Endothelial cell of umbilical vein (primary cell): ENCODE measurements around the gene NUDT8. TPM values are rescaled to one million over a fixed set of nuclear protein-coding genes. Genes with fewer than 3 reads are reported as not detected.

Experiments
- BruUV-seq: library from RNA; stranded (reverse); fragments of 400-500 nt; replicated peaks from 2 replicates; lab custom pipeline; 2021; lab: Mats Ljungman, UMichigan
- CTCF ChIA-PET: fragments of 300-600, 350-600 bp; sonication (Branson Sonifier 250); formaldehyde crosslinking; loops from one replicate; lab custom pipeline; 2021; ENCODE audit warnings: antibody characterized with exemption, inconsistent platforms; lab: Charles Lee
- POLR2A ChIA-PET: fragments of 300-600, 350-600 bp; sonication (Branson Sonifier 250); formaldehyde crosslinking; loops from one replicate; lab custom pipeline; 2021; ENCODE audit warnings: antibody characterized with exemption, inconsistent platforms; lab: Charles Lee
- DNase-seq: peaks from one replicate; pipeline ENCODE4 v3.0.0-alpha.2; 2011; ENCODE audit warnings: low read depth, low spot score
- FAIRE-seq: peaks from 2 replicates; lab custom pipeline; 2011; peaks lifted over from hg19 to GRCh38; lab: Jason Lieb, UNC
- H2AFZ ChIP-seq: 2 replicates; pipeline ENCODE4 v1.6.0; 2012; ENCODE audit warnings: low read depth, low read length, control low read depth, inconsistent platforms
- H3K27ac ChIP-seq: 2 replicates; pipeline ENCODE4 v1.5.1; 2011; ENCODE audit warnings: low read depth, mild to moderate bottlenecking, control low read depth, low read length, moderate library complexity; ENCODE audit not compliant: insufficient read depth
- H3K27me3 ChIP-seq, 2 experiments: 2 replicates each; pipeline versions ENCODE4 v1.6.0 to v1.6.1; 2011; ENCODE audit warnings: low read length in 2 of 2, mixed read lengths in 1 of 2; ENCODE audit not compliant: control insufficient read depth in 2 of 2, insufficient read depth in 2 of 2
- H3K36me3 ChIP-seq, 2 experiments: 2 replicates in 1 of 2; 3 replicates in 1 of 2; pipeline ENCODE4 v1.5.1; 2011; ENCODE audit warnings: low read length in 2 of 2, mild to moderate bottlenecking in 1 of 2, moderate library complexity in 1 of 2; ENCODE audit not compliant: control insufficient read depth in 2 of 2, insufficient read depth in 2 of 2; ENCODE audit errors: extremely low read depth in 1 of 2
- H3K4me1 ChIP-seq: 3 replicates; pipeline ENCODE4 v1.5.1; 2011; ENCODE audit warnings: mild to moderate bottlenecking, low read length; ENCODE audit not compliant: control insufficient read depth, insufficient read depth; ENCODE audit errors: extremely low read depth
- H3K4me2 ChIP-seq: 2 replicates; pipeline ENCODE4 v1.6.1; 2011; ENCODE audit warnings: low read length, control low read depth, mixed read lengths; ENCODE audit not compliant: insufficient read depth
- H3K4me3 ChIP-seq, 3 experiments: fragments of 200-600 bp in 1 of 3; sonication (generic), shearing (Covaris generic) in 1 of 3; replicated peaks in 1 of 3; 2 replicates each; pipeline ENCODE4 v1.5.1; 2011 to 2016; ENCODE audit warnings: control low read depth in 3 of 3, low read length in 3 of 3, mild to moderate bottlenecking in 2 of 3, inconsistent platforms in 1 of 3, low read depth in 1 of 3, moderate library complexity in 1 of 3; ENCODE audit not compliant: insufficient read depth in 1 of 3
- H3K79me2 ChIP-seq: 2 replicates; pipeline ENCODE4 v1.6.0; 2012; ENCODE audit warnings: low read length, inconsistent platforms; ENCODE audit not compliant: control insufficient read depth, insufficient read depth
- H3K9ac ChIP-seq: replicated peaks from 2 replicates; pipeline ENCODE3; 2011; ENCODE audit warnings: low read length, control low read depth; ENCODE audit not compliant: insufficient read depth; ENCODE audit errors: extremely low read depth
- H3K9me1 ChIP-seq: replicated peaks from 3 replicates; pipeline ENCODE4 v1.6.0; 2011; ENCODE audit warnings: mild to moderate bottlenecking, low read length; ENCODE audit not compliant: control insufficient read depth, insufficient read depth; ENCODE audit errors: extremely low read depth
- H3K9me3 ChIP-seq: replicated peaks from 2 replicates; pipeline ENCODE4 v1.5.1; 2012; ENCODE audit warnings: low read length, inconsistent platforms; ENCODE audit not compliant: control insufficient read depth, insufficient read depth
- H4K20me1 ChIP-seq: replicated peaks from 2 replicates; pipeline ENCODE3; 2011; ENCODE audit warnings: mild to moderate bottlenecking, low read length; ENCODE audit not compliant: control insufficient read depth, insufficient read depth; ENCODE audit errors: extremely low read depth
- CTCF ChIP-seq, 2 donors: IDR thresholded peaks; 1 replicate in 1 of 2; 2 replicates in 1 of 2; pipeline ENCODE4 v1.5.1; 2011; ENCODE audit warnings: low read length in 2 of 2, mild to moderate bottlenecking in 2 of 2, moderate library complexity in 2 of 2, control low read depth in 1 of 2, inconsistent platforms in 1 of 2, low read depth in 1 of 2; ENCODE audit not compliant: insufficient read depth in 1 of 2; ENCODE audit errors: extremely low read depth in 1 of 2
- EZH2 ChIP-seq: IDR thresholded peaks from 2 replicates; pipeline ENCODE4 v1.6.1; 2012; ENCODE audit warnings: borderline replicate concordance, low read depth, mild to moderate bottlenecking, moderate library complexity, low read length, inconsistent platforms; ENCODE audit not compliant: severe bottlenecking
- FOS ChIP-seq: IDR thresholded peaks from 2 replicates; pipeline ENCODE4 v1.6.1; 2011; ENCODE audit warnings: mild to moderate bottlenecking, low read length, moderate library complexity, borderline replicate concordance; ENCODE audit not compliant: insufficient read depth
- GATA2 ChIP-seq: IDR thresholded peaks from 2 replicates; pipeline ENCODE4 v1.7.0; 2011; ENCODE audit warnings: low read depth, mild to moderate bottlenecking, moderate library complexity, mixed read lengths, low read length; ENCODE audit not compliant: insufficient read length, insufficient read depth
- MAX ChIP-seq: IDR thresholded peaks from 2 replicates; pipeline ENCODE4 v1.6.1; 2011; ENCODE audit not compliant: insufficient read depth, insufficient read length
- MYC ChIP-seq: IDR thresholded peaks from one replicate; pipeline ENCODE4 v1.6.1; 2011; ENCODE audit warnings: mild to moderate bottlenecking, low read depth, low read length
- POLR2A ChIP-seq: IDR thresholded peaks from 2 replicates; pipeline ENCODE4 v1.6.1; 2012; ENCODE audit warnings: low read depth, mild to moderate bottlenecking, control low read depth, low read length
- POLR2AphosphoS5 ChIP-seq: IDR thresholded peaks from 2 replicates; pipeline ENCODE4 v1.6.1; 2012; ENCODE audit warnings: low read depth, mild to moderate bottlenecking, control low read depth, low read length, moderate library complexity; ENCODE audit not compliant: insufficient read depth
- dilution Hi-C: fragments of 300-500 bp; cut with MboI; formaldehyde crosslinking; loops from one replicate; pipeline ENCODE4 v1.15.0; 2019; ENCODE audit warnings: low sequenced_read_pairs; ENCODE audit not compliant: extremely low pct_ligation_motif_present
- intact Hi-C: fragments of 100-400 bp; cut with micrococcal nuclease; formaldehyde crosslinking; loops from one replicate; pipeline ENCODE4 v1.10.0; 2022
- polyA plus RNA-seq, 4 experiments: library from polyadenylated mRNA; depleted of rRNA in 3 of 4; stranded (reverse) in 3 of 4; unstranded in 1 of 4; fragments of >200 nt; gene quantifications; 2 replicates each; pipeline versions ENCODE4 v1.2.1 to v1.2.3, GENCODE V29; 2011 to 2012; ENCODE audit warnings: missing spikeins in 1 of 4
- total RNA-seq: library from RNA; stranded (reverse); gene quantifications from 2 replicates; pipeline ENCODE4 v1.2.3, GENCODE V29; 2021

The NUDT8 gene
- total and polyA plus RNA-seq, 2 donors (not counting 3 experiments of a cell fraction or from before 2014, with no cell fraction given): 14.1 to 20.4 TPM

- no TSS peak for BruUV-seq
- TF ChIP-seq GATA2: no peak
- TF ChIP-seq POLR2A: no peak
- TF ChIP-seq MYC: no peak
- TF ChIP-seq MAX: no peak
- no peak for TF ChIP-seq FOS
- TF ChIP-seq CTCF (IDR thresholded peaks at IDR 0.05; ENCODE audit: extremely low read depth in 1 of 2, insufficient read depth in 1 of 2, low read depth in 1 of 2, low read length in 2 of 2): no peak
- no peak for TF ChIP-seq EZH2
- no peak for TF ChIP-seq POLR2AphosphoS5
- no peaks in the 10 kb centered on the region for H3K79me2 ChIP-seq
- no peaks in the 10 kb centered on the region for H3K9me3 ChIP-seq
- no peaks in the 10 kb centered on the region for H3K36me3 ChIP-seq
- no peaks in the 10 kb centered on the region for H3K4me1 ChIP-seq
- no peak overlapping the region for H3K9ac ChIP-seq
- DNase-seq: no peak
- dilution Hi-C loops: no loop called here
- intact Hi-C loops: no loop called here
- no peak overlapping the region for H3K27ac ChIP-seq
- no peak for FAIRE-seq
- no peak overlapping the region for H3K4me2 ChIP-seq
- H3K9me1 ChIP-seq: no peaks in the 10 kb centered on the region
- no peaks in the 10 kb centered on the region for H4K20me1 ChIP-seq
- POLR2A ChIA-PET: no interaction called here
- H3K27me3 ChIP-seq: no peaks in the 10 kb centered on the region
- H2AFZ ChIP-seq: no peak overlapping the region
- H3K4me3 ChIP-seq: no peak overlapping the region
- CTCF ChIA-PET: interaction anchor here (1.4 to 1.8 kb wide), 4 partner anchors 9 to 32 kb away, joined by 3 to 8 read pairs (median 6); partner anchors contain the start of gene NUDT8
Measured at GRCh38 chr11:67645521-67646461, 16.1 kb upstream of the NUDT8 start.
